ENCODE data around the gene MTA1. TPM values are rescaled to one million over a fixed set of nuclear protein-coding genes. Genes with fewer than 3 reads are reported as not detected.

MTA1 gene
- total RNA-seq, 2 experiments from 2014 or later, result 103 to 217 TPM

- Histone ChIP-seq H3K4me1 (ENCODE audit: insufficient read depth, low read length, poor library complexity, severe bottlenecking) (peaks cover 21% of the 10 kb centered on the region), H3K4me3 (ENCODE audit: low read depth, low read length, poor library complexity, severe bottlenecking) (no peak overlapping the region), H2AFZ (ENCODE audit: low read length) (no peak overlapping the region), H3K79me2 (ENCODE audit: insufficient read depth, low read depth, low read length) (peaks cover 13% of the 10 kb centered on the region), H3K27ac (ENCODE audit: low read depth, low read length, poor library complexity, severe bottlenecking) (no peak overlapping the region), H4K20me1 (ENCODE audit: insufficient read depth, low read length) (no peaks in the 10 kb centered on the region), H3K36me3 (ENCODE audit: insufficient read depth, low read length) (peaks cover 4% of the 10 kb centered on the region), H3K9me2 (ENCODE audit: insufficient read depth, low read length) (no peaks in the 10 kb centered on the region), H3K4me2 (ENCODE audit: low read length) (no peak overlapping the region), H3K9me3 (ENCODE audit: low read length) (no peaks in the 10 kb centered on the region)
- no peak for DNase-seq (ENCODE audit: low spot score)
- ChIA-PET CTCF (ENCODE audit: unreplicated experiment) (no interaction called here), POLR2A (no interaction called here)
- no TSS peak for BruUV-seq (replicated peaks)
- no peak for TF ChIP-seq EZH2phosphoT487 (IDR thresholded peaks at IDR 0.05; ENCODE audit: borderline replicate concordance, low read depth, low read length)
- no peak for TF ChIP-seq CTCF (conservative IDR thresholded peaks at IDR 0.05; ENCODE audit: low read length)
- intact Hi-C loops (cut with micrococcal nuclease; ENCODE audit: unreplicated experiment), result no loop called here
These were observed 24.7 kb upstream of the MTA1 start for GRCh38 chr14:105394714-105395537.

- peaks cover 14% of the 10 kb centered on the region for H3K79me2 ChIP-seq (ENCODE audit: insufficient read depth, low read depth, low read length)
- POLR2A ChIA-PET, result no interaction called here
- H3K4me3 ChIP-seq (ENCODE audit: low read depth, low read length, poor library complexity, severe bottlenecking), result no peak overlapping the region
- peaks cover 23% of the 10 kb centered on the region for H3K4me1 ChIP-seq (ENCODE audit: insufficient read depth, low read length, poor library complexity, severe bottlenecking)
- H3K27ac ChIP-seq (ENCODE audit: low read depth, low read length, poor library complexity, severe bottlenecking), result no peak overlapping the region
- no TSS peak for BruUV-seq (replicated peaks)
- TF ChIP-seq EZH2phosphoT487 (IDR thresholded peaks at IDR 0.05; ENCODE audit: borderline replicate concordance, low read depth, low read length), result no peak
- no peak for TF ChIP-seq CTCF (conservative IDR thresholded peaks at IDR 0.05; ENCODE audit: low read length)
- H3K9me2 ChIP-seq (ENCODE audit: insufficient read depth, low read length), result no peaks in the 10 kb centered on the region
- no peak overlapping the region for H3K4me2 ChIP-seq (ENCODE audit: low read length)
- H2AFZ ChIP-seq (ENCODE audit: low read length), result no peak overlapping the region
- peaks cover 10% of the 10 kb centered on the region for H3K36me3 ChIP-seq (ENCODE audit: insufficient read depth, low read length)
- DNase-seq (ENCODE audit: low spot score), result no peak
- CTCF ChIA-PET (ENCODE audit: unreplicated experiment), result no interaction called here
- H4K20me1 ChIP-seq (ENCODE audit: insufficient read depth, low read length), result no peaks in the 10 kb centered on the region
- H3K9me3 ChIP-seq (ENCODE audit: low read length), result no peaks in the 10 kb centered on the region
- intact Hi-C loops (cut with micrococcal nuclease; ENCODE audit: unreplicated experiment), result no loop called here
These were observed 24.1 kb upstream of the MTA1 start for GRCh38 chr14:105395538-105395854.

- CTCF ChIA-PET (ENCODE audit: unreplicated experiment), result no interaction called here
- Histone ChIP-seq H3K4me3 (ENCODE audit: low read depth, low read length, poor library complexity, severe bottlenecking) (peak overlapping the region; percentile 86), H3K36me3 (ENCODE audit: insufficient read depth, low read length) (peaks cover 21% of the 10 kb centered on the region), H3K4me2 (ENCODE audit: low read length) (peak overlapping the region; percentile 97), H2AFZ (ENCODE audit: low read length) (peak overlapping the region; percentile 94), H3K27ac (ENCODE audit: low read depth, low read length, poor library complexity, severe bottlenecking) (peak overlapping the region; percentile 61), H4K20me1 (ENCODE audit: insufficient read depth, low read length) (no peaks in the 10 kb centered on the region), H3K9me3 (ENCODE audit: low read length) (no peaks in the 10 kb centered on the region), H3K4me1 (ENCODE audit: insufficient read depth, low read length, poor library complexity, severe bottlenecking) (peaks cover 23% of the 10 kb centered on the region), H3K79me2 (ENCODE audit: insufficient read depth, low read depth, low read length) (peaks cover 14% of the 10 kb centered on the region), H3K9me2 (ENCODE audit: insufficient read depth, low read length) (no peaks in the 10 kb centered on the region)
- intact Hi-C loops (cut with micrococcal nuclease; ENCODE audit: unreplicated experiment), result no loop called here
- no TSS peak for BruUV-seq (replicated peaks)
- POLR2A ChIA-PET, result no interaction called here
- TF ChIP-seq CTCF (conservative IDR thresholded peaks at IDR 0.05; ENCODE audit: low read length), result no peak
- TF ChIP-seq EZH2phosphoT487 (IDR thresholded peaks at IDR 0.05; ENCODE audit: borderline replicate concordance, low read depth, low read length), result no peak
- no peak for DNase-seq (ENCODE audit: low spot score)
These were observed 22.2 kb upstream of the MTA1 start for GRCh38 chr14:105397350-105397931.

Data from OCI-LY7 (cell line).